IMR-90 (cell line): ENCODE data around the gene FMN1. TPM values are rescaled to one million over a fixed set of nuclear protein-coding genes. Genes with fewer than 3 reads are reported as not detected.

ENCODE experiments used
- ATAC-seq: fragments of 200-7000 bp; cut with Tn5 transposase; 2 replicates; pipeline ENCODE4 v1.9.1; 2020; ENCODE audit warnings: low read depth, mild to moderate bottlenecking, moderate library complexity
- BruUV-seq: library from RNA; stranded (reverse); fragments of 400-500 nt; replicated peaks from 2 replicates; lab custom pipeline; 2021; lab: Mats Ljungman, UMichigan
- CTCF ChIA-PET: fragments of 300-600 bp; formaldehyde crosslinking; extraction: SDS; loops from one replicate; lab custom pipeline; 2021; ENCODE audit warnings: antibody characterized with exemption; lab: Yijun Ruan, JAX
- POLR2A ChIA-PET: fragments of 300-600 bp; sonication (Branson Sonifier 250); formaldehyde crosslinking; loops from one replicate; lab custom pipeline; 2022; ENCODE audit warnings: antibody characterized with exemption; ENCODE audit not compliant: unreplicated experiment; lab: Charles Lee
- DNase-seq: peaks from one replicate; pipeline ENCODE4 v3.0.0; 2013
- H2AFZ ChIP-seq: replicated peaks from 2 replicates; pipeline ENCODE3; 2013; ENCODE audit warnings: low read length, mild to moderate bottlenecking; ENCODE audit not compliant: poor library complexity
- H2AK5ac ChIP-seq: 2 replicates; pipeline ENCODE4 v1.6.1; 2013; ENCODE audit warnings: low read depth, low read length, inconsistent platforms
- H2AK9ac ChIP-seq: replicated peaks from 2 replicates; pipeline ENCODE3; 2013; ENCODE audit warnings: mild to moderate bottlenecking, low read depth, low read length, moderate library complexity; ENCODE audit not compliant: poor library complexity
- H2BK120ac ChIP-seq: 2 replicates; pipeline ENCODE4 v1.6.1; 2013; ENCODE audit warnings: low read depth, low read length, inconsistent platforms
- H2BK15ac ChIP-seq: 3 replicates; pipeline ENCODE4 v1.6.1; 2013; ENCODE audit warnings: low read depth, low read length, inconsistent platforms
- H2BK20ac ChIP-seq: 2 replicates; pipeline ENCODE4 v1.6.1; 2013; ENCODE audit warnings: low read depth, mild to moderate bottlenecking, inconsistent platforms, low read length, moderate library complexity
- H2BK5ac ChIP-seq: 2 replicates; pipeline ENCODE4 v1.6.1; 2013; ENCODE audit warnings: mild to moderate bottlenecking, low read depth, low read length, inconsistent platforms; ENCODE audit not compliant: poor library complexity, severe bottlenecking
- H3K14ac ChIP-seq: replicated peaks from 2 replicates; pipeline ENCODE4 v1.6.1; 2013; ENCODE audit warnings: low read depth, low read length, inconsistent platforms
- H3K18ac ChIP-seq: 2 replicates; pipeline ENCODE4 v1.6.1; 2013; ENCODE audit warnings: low read depth, low read length, control low read depth
- H3K23ac ChIP-seq: 2 replicates; pipeline ENCODE4 v1.6.1; 2013; ENCODE audit warnings: low read depth, low read length, inconsistent platforms
- H3K27ac ChIP-seq: 2 replicates; pipeline ENCODE4 v1.5.1; 2013; ENCODE audit warnings: mild to moderate bottlenecking, control low read depth, low read length; ENCODE audit not compliant: insufficient read depth
- H3K27me3 ChIP-seq: 2 replicates; pipeline ENCODE4 v1.6.1; 2013; ENCODE audit warnings: low read length; ENCODE audit not compliant: control insufficient read depth, insufficient read depth
- H3K36me3 ChIP-seq: 2 replicates; pipeline ENCODE4 v1.6.1; 2013; ENCODE audit warnings: low read length, mixed read lengths; ENCODE audit not compliant: control insufficient read depth, insufficient read depth
- H3K4ac ChIP-seq: 2 replicates; pipeline ENCODE4 v1.6.1; 2013; ENCODE audit warnings: low read depth, low read length, inconsistent platforms
- H3K4me1 ChIP-seq: 2 replicates; pipeline ENCODE4 v1.6.1; 2013; ENCODE audit warnings: low read length, mixed read lengths; ENCODE audit not compliant: control insufficient read depth, insufficient read depth
- H3K4me2 ChIP-seq: 2 replicates; pipeline ENCODE4 v1.6.1; 2013; ENCODE audit warnings: low read depth, mild to moderate bottlenecking, control low read depth, low read length, moderate library complexity
- H3K4me3 ChIP-seq: 2 replicates; pipeline ENCODE4 v1.5.1; 2013; ENCODE audit warnings: low read depth, mild to moderate bottlenecking, control low read depth, low read length, moderate library complexity; ENCODE audit not compliant: insufficient read depth
- H3K56ac ChIP-seq: 2 replicates; pipeline ENCODE4 v1.6.1; 2013; ENCODE audit warnings: low read length, inconsistent platforms; ENCODE audit not compliant: insufficient read depth; ENCODE audit errors: extremely low read depth
- H3K79me1 ChIP-seq, 2 experiments: 2 replicates each; pipeline ENCODE4 v1.6.1; 2013; ENCODE audit warnings: low read length in 2 of 2, inconsistent platforms in 1 of 2, low read depth in 1 of 2
- H3K9ac ChIP-seq: 2 replicates; pipeline ENCODE4 v1.6.1; 2013; ENCODE audit warnings: low read depth, low read length, control low read depth
- H3K9me1 ChIP-seq: 2 replicates; pipeline ENCODE4 v1.6.1; 2013; ENCODE audit warnings: low read length, inconsistent platforms; ENCODE audit not compliant: insufficient read depth
- H3K9me3 ChIP-seq: 2 replicates; pipeline ENCODE4 v1.6.1; 2013; ENCODE audit warnings: low read length; ENCODE audit not compliant: control insufficient read depth, insufficient read depth
- H4K20me1 ChIP-seq: 2 replicates; pipeline ENCODE4 v1.6.1; 2013; ENCODE audit warnings: low read length, inconsistent platforms; ENCODE audit not compliant: insufficient read depth
- H4K5ac ChIP-seq: 2 replicates; pipeline ENCODE4 v1.6.1; 2013; ENCODE audit warnings: mild to moderate bottlenecking, low read depth, low read length, control low read depth
- H4K8ac ChIP-seq, 2 experiments: 2 replicates each; pipeline ENCODE4 v1.6.1; 2013; ENCODE audit warnings: low read depth in 2 of 2, low read length in 2 of 2, control low read depth in 1 of 2, inconsistent platforms in 1 of 2
- H4K91ac ChIP-seq: 2 replicates; pipeline ENCODE4 v1.6.1; 2013; ENCODE audit warnings: low read depth, low read length, inconsistent platforms; ENCODE audit not compliant: insufficient read depth
- BHLHE40 ChIP-seq: fragments of 150-350 bp; IDR thresholded peaks from 2 replicates; pipeline ENCODE4 v1.6.1; 2016; ENCODE audit warnings: mild to moderate bottlenecking, low read depth, low read length
- CHD1 ChIP-seq: IDR thresholded peaks from 2 replicates; pipeline ENCODE4 v1.6.1; 2012; ENCODE audit warnings: low read depth, low read length, improper control_type of control experiment
- ELK1 ChIP-seq: fragments of 150-350 bp; IDR thresholded peaks from 2 replicates; pipeline ENCODE4 v1.6.1; 2016; ENCODE audit warnings: low read depth, mild to moderate bottlenecking, low read length, moderate library complexity, borderline replicate concordance
- FOS ChIP-seq: fragments of 150-350 bp; IDR thresholded peaks from 2 replicates; pipeline ENCODE4 v1.6.1; 2016; ENCODE audit warnings: low read depth, low read length
- MAFK ChIP-seq: IDR thresholded peaks from 2 replicates; pipeline ENCODE4 v1.6.1; 2012; ENCODE audit warnings: low read depth, low read length, improper control_type of control experiment
- MAZ ChIP-seq: IDR thresholded peaks from 2 replicates; pipeline ENCODE4 v1.6.1; 2012; ENCODE audit warnings: low read depth, mild to moderate bottlenecking, low read length, improper control_type of control experiment, moderate library complexity, borderline replicate concordance
- NFE2L2 ChIP-seq: fragments of 150-350 bp; IDR thresholded peaks from 2 replicates; pipeline ENCODE4 v1.6.1; 2016; ENCODE audit warnings: low read depth, mild to moderate bottlenecking, low read length
- POLR2A ChIP-seq: IDR thresholded peaks from 2 replicates; pipeline ENCODE4 v1.6.1; 2012; ENCODE audit warnings: mild to moderate bottlenecking, low read depth, low read length
- RAD21 ChIP-seq: IDR thresholded peaks from 2 replicates; pipeline ENCODE4 v1.6.1; 2012; ENCODE audit warnings: low read length, improper control_type of control experiment
- RCOR1 ChIP-seq: IDR thresholded peaks from 2 replicates; pipeline ENCODE4 v1.6.1; 2012; ENCODE audit warnings: mild to moderate bottlenecking, low read length, improper control_type of control experiment; ENCODE audit not compliant: insufficient replicate concordance
- RFX5 ChIP-seq: IDR thresholded peaks from 2 replicates; pipeline ENCODE4 v1.8.0; 2012; ENCODE audit warnings: low read depth, mild to moderate bottlenecking, low read length, moderate library complexity
- WGBS, 2 experiments: methylation state at CpG; one replicate each; pipeline versions ENCODE4 v1.1.5 to v1.1.7; 2013; ENCODE audit warnings: missing lambda C conversion rate in 2 of 2; ENCODE audit not compliant: insufficient read length in 1 of 2; ENCODE audit errors: extremely low coverage in 2 of 2; 5-methylcytosine and 5-hydroxymethylcytosine counted together
- dilution Hi-C: fragments of 300-500 bp; cut with HindIII; formaldehyde crosslinking; loops from one replicate; pipeline ENCODE4 v1.14.3; 2018; ENCODE audit warnings: low sequenced_read_pairs; ENCODE audit not compliant: unreplicated experiment
- in situ Hi-C: fragments of 300-500 bp; cut with MboI; formaldehyde crosslinking; loops from 3 replicates; pipeline ENCODE4 v1.14.3; 2019; ENCODE audit warnings: low sequenced_read_pairs, inconsistent platforms, mixed read lengths
- intact Hi-C: fragments of 100-400 bp; cut with micrococcal nuclease; formaldehyde crosslinking; loops from 2 replicates; pipeline ENCODE4 v1.10.0; 2022
- polyA plus RNA-seq, 3 experiments: library from polyadenylated mRNA; depleted of rRNA; stranded (reverse); fragments of >200 nt; gene quantifications; 2 replicates each; pipeline ENCODE4 v1.2.3, GENCODE V29; 2012; ENCODE audit warnings: low replicate concordance in 1 of 3
- total RNA-seq: library from RNA; depleted of rRNA; stranded (reverse); fragments of >200 nt; gene quantifications from 2 replicates; pipeline ENCODE4 v1.2.3, GENCODE V29; 2012

The FMN1 gene
- total and polyA plus RNA-seq, 2 of the 4 experiments (the other 2 are of a cell fraction): 7.3 to 17.6 TPM

GRCh38 chr15:32829436-32829835 lies 365.1 kb downstream of the FMN1 start:
- no peak for ATAC-seq
- Histone ChIP-seq H3K4me2 (no peak overlapping the region), H2BK5ac (peak overlapping the region; percentile 93), H3K4me3 (no peak overlapping the region), H3K56ac (peak overlapping the region; percentile 93), H3K14ac (peak overlapping the region; percentile 73), H3K27me3 (no peaks in the 10 kb centered on the region), H2BK20ac (peak overlapping the region; percentile 91), H2BK120ac (peak overlapping the region; percentile 76), H4K91ac (peak overlapping the region; percentile 90), H3K27ac (peak overlapping the region; percentile 87; the same call in 1 of the 2 replicates), H4K20me1 (no peaks in the 10 kb centered on the region), H3K18ac (peak overlapping the region; percentile 91), H3K9me1 (peaks cover 19% of the 10 kb centered on the region), H4K8ac (peak overlapping the region; percentile 57 to 96; a peak in 3 of 4 replicates), H3K9ac (peak overlapping the region; percentile 72), H3K23ac (peak overlapping the region; percentile 39), H2BK15ac (peak overlapping the region; percentile 69), H3K4me1 (peaks cover 38% of the 10 kb centered on the region), H2AK9ac (no peak overlapping the region), H2AFZ (no peak overlapping the region), H3K9me3 (no peaks in the 10 kb centered on the region), H4K5ac (peak overlapping the region; percentile 90), H3K4ac (peak overlapping the region; percentile 92), H3K79me1 (peaks cover 39 to 78% of the 10 kb centered on the region in 2 experiments), H3K36me3 (no peaks in the 10 kb centered on the region; the same call in 1 of the 2 replicates), H2AK5ac (peak overlapping the region; percentile 79)
- ChIA-PET POLR2A (no interaction called here), CTCF (interaction anchor here (1.0 kb wide), 1 partner anchor 107 kb away, joined by 3 read pairs; no protein-coding TSS in a partner anchor)
- in situ Hi-C loops (no loop called here), dilution Hi-C loops (no loop called here), intact Hi-C loops (no loop called here)
- TF ChIP-seq ELK1: no peak
- no peak for TF ChIP-seq RAD21
- TF ChIP-seq CHD1: no peak
- no peak for TF ChIP-seq POLR2A
- no peak for TF ChIP-seq RFX5
- TF ChIP-seq MAFK: no peak
- TF ChIP-seq NFE2L2: no peak
- no peak for TF ChIP-seq BHLHE40
- TF ChIP-seq FOS: no peak
- TF ChIP-seq MAZ: no peak
- no peak for TF ChIP-seq RCOR1
- no TSS peak for BruUV-seq
- DNase-seq: no peak
- WGBS, 2 experiments: no CpG with 5 or more reads among the region's 2 CpGs
